Stimulated activated CD4-positive, alpha-beta T cell treated with anti-CD3 and anti-CD28 coated beads, Interleukin-1b, Interleukin-23, amount 100 ng/mL, for 24 hours (primary cell): ENCODE measurements around the gene TUBB4B.

Experiments used
- DNase-seq, 4 experiments: peaks; one replicate each; pipeline ENCODE4 v3.0.0-alpha.2; 2020; ENCODE audit warnings: low read depth in 4 of 4, low spot score in 1 of 4

Gene TUBB4B

GRCh38 chr9:137270929-137271695 is 30.0 kb downstream of the TUBB4B start:
- no peak for DNase-seq

GRCh38 chr9:137271696-137272076 is 30.6 kb downstream of the TUBB4B start:
- no peak for DNase-seq

GRCh38 chr9:137272241-137273094 is 31.4 kb downstream of the TUBB4B start:
- DNase-seq, result no peak

DNA sequence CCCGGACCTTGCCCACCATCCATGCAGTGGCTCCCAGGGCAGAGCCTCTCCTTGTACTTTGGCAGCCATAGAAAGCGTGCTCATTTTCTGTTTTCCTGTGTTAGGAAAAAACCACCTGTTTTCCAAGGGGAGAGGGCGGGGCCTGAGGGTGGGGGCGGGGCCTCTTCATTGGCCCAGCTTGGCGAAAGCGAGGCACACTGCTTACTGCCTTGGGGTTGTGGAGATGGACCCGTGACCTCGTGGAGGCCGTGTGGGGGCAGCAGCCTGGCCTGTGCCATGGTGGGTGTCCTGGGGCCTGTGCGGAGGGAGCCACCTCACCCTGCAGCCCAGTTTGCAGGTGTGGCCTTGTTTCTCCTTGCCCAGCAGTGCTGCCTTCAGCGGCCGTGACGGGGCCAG is 32.0 kb downstream of the TUBB4B start:
- DNase-seq, result no peak

DNA sequence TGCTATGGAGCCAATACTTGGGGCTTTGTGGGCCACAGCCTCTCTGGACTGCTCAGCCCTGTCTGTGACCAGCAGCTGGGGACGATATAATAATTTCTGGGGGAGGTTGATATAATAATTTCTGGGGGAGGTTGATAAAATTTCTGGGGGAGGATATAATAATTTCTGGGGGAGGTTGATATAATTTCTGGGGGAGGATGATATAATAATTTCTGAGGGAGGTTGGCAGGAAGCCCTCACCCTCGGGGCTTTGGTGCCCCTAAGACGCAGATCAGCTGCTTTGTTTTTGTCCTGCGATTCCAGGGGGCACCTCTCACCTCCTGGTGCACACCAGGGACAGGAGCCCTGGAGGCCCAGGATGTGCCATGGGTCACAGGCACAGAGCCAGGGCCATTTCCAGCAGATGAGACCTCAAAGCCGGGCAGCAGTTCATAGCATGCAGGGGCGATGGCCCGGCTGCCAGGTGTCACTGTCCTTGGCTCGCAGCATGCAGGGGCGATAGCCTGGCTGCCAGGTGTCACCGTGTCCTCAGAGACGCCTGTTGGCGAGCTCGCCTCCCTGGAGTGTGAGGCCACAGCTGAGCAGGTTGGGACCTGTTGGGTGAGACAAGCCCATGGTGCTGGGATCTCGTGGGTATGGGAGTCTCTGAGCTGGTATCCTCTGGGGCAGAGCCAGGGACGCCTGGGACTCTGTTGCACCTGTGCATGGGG is 32.7 kb downstream of the TUBB4B start:
- no peak for DNase-seq

DNA sequence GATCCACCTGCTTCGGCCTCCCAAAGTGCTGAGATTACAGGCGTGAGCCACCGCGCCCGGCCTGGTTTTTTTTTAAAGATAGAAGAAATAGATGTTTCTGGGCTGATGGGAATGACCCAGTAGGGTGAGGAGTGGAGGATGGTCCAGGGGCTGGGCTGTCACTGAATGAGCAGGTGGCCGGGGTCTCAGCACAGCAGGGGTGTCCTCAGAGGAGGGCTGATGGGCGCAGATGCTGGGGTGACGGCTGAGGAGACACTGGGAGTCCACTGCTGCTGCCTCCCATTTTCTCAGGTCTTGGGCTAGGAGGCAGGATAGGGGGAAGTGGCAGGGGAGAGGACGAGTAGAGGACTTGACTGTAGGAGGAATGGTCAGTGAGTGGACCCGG is 34.1 kb downstream of the TUBB4B start:
- DNase-seq, result no peak

DNA sequence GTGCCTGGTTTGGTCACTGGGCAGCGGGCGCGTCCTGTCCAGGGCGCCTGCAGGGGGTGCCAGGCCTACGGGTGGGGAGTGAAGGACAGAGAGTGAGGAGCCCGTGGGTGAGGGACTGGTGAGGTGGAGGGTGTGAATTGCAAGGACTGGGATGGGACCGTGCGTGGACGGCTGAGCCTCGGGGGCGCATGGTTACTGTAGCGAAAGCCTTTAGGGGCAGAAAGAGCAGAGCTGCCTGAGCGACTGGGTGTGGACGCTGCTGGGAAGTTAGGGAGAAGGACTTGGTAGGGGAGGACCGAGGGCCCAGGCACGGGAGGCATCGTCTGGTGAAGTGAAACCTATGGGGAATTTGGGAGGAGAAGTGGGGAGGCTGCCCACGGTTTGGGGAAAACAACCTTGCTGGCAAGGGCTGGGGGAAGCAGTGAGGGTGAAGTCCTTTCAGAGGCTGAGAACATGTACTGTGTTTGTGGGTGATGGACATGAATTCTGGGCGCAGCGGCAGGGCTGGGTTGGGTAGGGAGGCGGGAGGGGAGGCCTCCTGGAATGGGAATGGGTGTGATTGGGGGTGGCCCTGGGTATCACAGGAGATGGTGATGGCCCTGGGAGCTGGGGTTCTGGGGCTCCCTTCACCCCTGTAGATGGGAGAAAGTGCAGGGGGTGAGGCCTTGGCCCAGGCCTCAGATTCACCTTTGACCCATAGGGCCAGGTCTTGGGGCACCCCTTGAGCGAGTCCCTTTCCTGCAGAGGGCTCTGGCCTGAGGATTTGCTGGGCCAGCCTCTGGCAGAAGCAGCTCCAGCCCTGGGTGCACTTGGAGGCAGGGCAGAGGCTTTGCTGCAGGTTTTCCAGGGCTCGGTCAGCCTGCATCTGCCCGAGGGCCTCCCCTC is 34.7 kb downstream of the TUBB4B start:
- DNase-seq, result no peak

GRCh38 chr9:137276473-137277328 is 35.6 kb downstream of the TUBB4B start:
- DNase-seq, result no peak

DNA sequence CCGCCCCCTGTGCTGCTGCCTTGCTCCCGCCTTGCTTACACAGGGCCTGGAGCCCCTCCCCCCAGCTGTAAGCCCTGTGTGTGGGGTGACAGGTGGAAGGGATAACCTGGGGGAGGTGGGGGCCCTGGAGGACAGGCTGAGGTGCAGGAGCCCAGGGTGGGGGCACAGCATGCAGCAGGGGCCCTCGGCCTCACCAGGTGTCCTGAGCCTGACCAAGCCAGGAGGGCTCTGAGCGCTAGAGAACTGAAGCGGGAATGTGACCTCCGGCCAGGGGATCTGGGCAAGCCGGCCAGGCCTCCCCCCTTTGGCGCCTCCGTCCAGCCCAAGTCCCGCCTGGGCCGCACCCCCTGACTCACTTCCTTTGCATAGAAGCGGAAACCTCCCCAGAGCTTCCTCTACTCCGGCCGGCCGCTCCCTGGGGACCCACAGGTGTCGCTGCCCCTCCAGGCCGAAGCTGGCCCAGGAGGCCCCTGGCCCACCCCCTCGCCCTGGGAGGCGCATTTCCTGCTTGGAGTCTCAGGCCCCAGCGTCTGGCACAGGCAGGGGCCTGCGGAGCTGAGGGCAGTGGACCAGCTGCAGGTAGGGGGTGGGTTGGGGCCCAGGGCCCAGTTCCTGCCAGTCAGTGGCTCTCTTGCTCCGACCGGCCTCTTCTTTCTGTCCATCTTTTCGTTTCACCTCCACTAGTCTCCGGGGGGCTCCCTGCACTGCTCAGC is 36.4 kb downstream of the TUBB4B start, which contains the start of gene TOR4A:
TOR4A (plus strand) TSS at position 398 of the 713 bp plus-strand sequence. CDS start 964 bp downstream, outside the sequence.
- DNase-seq, result no peak

DNA sequence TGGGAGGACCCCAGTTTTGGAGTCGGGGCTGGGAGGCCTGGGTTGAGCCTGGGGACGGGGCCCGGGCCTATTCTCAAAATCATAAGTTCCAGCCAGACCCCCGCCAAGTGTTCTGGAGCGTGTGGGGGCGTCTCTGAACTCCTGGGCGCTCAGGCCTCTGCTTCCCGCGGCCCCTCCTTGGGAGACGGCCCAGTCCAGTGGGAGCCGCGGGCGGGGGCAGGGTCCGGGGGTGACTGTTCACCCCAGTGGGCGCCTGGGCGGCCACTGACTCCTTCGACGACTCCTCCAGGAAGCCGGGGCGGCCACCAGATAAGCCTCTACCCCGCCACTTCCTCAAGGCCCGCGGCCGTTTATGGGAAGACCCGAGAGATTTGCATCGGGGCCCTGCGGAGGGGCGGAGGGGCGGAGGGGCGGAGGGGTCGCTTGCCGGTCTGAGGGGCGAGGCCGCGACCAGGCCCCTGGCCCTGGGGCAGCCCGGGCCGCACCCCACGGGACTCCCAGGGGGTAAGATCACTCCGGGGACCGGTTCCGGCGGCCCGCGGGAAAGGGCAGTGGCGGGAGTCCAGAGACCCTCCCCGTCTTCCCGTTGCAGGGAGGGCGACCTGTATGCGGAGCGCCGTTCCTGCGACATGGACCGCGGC is 37.1 kb downstream of the TUBB4B start:
- DNase-seq, result no peak

DNA sequence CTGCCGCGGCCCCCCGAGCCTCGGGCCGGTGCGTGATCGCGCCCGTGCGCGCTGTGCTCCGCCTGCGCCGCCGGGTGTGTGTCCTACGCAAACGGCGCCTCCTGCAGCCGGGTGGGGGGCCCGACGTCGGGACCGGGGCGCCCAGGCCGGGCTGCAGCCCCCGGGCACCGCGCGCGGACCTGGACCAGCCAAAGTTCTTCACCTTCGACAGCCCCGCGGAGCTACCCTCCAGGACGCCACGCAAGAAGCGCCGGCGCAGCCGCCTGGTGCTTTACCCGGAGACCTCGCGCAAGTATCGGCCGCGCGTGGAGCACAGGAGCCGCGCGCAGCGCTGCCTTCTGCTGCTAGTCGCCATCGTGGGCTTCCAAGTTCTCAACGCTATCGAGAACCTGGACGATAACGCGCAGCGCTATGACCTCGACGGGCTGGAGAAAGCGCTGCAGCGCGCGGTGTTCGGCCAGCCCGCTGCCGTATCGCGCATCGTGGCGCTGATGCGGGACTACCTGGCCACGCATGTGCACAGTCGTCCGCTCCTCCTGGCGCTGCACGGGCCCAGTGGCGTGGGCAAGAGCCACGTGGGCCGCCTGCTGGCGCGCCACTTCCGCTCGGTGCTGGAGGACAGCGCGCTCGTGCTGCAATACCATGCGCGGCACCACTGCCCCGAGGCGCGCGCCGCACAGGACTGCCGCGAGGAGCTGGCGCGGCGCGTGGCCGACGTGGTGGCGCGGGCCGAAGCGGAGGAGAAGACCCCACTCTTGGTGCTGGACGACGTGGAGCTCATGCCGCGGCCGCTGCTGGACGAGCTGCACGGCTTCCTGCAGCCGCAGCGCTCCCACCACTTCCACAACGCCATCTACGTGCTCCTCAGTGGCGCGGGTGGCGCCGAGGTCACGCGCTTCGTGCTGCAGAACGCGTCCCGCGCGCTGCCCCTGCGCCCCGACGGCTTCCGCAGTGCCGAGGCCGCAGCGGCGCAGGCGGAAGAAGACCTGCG is 37.9 kb downstream of the TUBB4B start:
- no peak for DNase-seq

DNA sequence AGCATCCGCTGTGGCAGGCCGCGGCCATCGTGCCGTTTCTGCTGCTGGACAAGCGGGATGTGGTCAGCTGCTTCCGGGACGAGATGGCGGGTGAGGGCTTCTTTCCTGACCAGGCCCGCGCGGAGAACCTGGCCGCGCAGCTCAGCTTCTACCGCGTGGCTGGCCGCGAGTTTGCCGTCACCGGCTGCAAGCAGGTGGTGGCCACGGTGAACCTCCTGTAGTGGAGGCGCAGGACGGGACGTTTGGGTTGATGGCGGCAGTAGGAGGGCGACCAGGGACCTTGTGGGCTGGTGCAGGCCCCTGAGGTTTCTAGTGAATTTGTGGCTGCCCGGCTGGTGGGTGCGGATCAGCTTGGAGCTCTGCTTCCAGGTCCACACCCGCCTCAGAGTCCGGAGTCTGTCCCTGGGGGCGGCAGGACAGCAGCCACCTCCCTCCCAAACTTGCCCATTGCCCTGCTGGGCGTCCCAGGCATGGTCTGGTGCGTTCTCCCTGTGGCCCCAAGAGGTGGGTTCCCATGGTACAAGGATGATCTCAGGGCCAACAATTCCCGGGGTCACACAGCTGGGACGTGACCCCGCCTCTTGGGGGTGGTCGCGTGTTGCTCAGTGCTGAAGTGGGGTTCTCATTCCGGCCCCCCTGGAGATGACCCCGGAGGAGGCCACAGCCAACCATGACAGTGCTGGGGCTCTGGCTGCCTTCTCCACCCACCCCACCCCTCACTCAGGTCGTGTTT is 38.8 kb downstream of the TUBB4B start:
- DNase-seq, result no peak

- DNase-seq, result no peak
These were observed 39.6 kb downstream of the TUBB4B start for GRCh38 chr9:137280474-137281344.

GRCh38 chr9:137281345-137282116 is 40.4 kb downstream of the TUBB4B start:
- no peak for DNase-seq

- no peak for DNase-seq
These were observed 45.9 kb downstream of the TUBB4B start for GRCh38 chr9:137286975-137287383.
